HCT116 (cell line): ENCODE measurements around the gene WNT3A. TPM values are rescaled to one million over a fixed set of nuclear protein-coding genes. Genes with fewer than 3 reads are reported as not detected.

Source experiments
- ATAC-seq: fragments of 200-7000 bp; cut with Tn5 transposase; 2 replicates; pipeline ENCODE4 v1.9.1; 2020; ENCODE audit warnings: mild to moderate bottlenecking, moderate library complexity
- BruUV-seq: library from RNA; stranded (reverse); fragments of 400-500 nt; replicated peaks from 2 replicates; lab custom pipeline; 2021; lab: Mats Ljungman, UMichigan
- CTCF ChIA-PET: fragments of 300-600 bp; sonication (Branson Sonifier 250); formaldehyde crosslinking; loops from one replicate; lab custom pipeline; 2021; ENCODE audit warnings: antibody characterized with exemption; lab: Charles Lee
- POLR2A ChIA-PET: fragments of 300-600, 350-600 bp; sonication (Branson Sonifier 250); formaldehyde crosslinking; loops from one replicate; lab custom pipeline; 2021; ENCODE audit warnings: antibody characterized with exemption; lab: Charles Lee
- RAD21 ChIA-PET, 2 experiments: fragments of 300-600 bp; sonication (Branson Sonifier 250); formaldehyde crosslinking; loops; one replicate each; lab custom pipeline; 2023; ENCODE audit warnings: low total read pairs in 2 of 2; ENCODE audit not compliant: uncharacterized antibody in 2 of 2, unreplicated experiment in 2 of 2, low non-redundant PET in 1 of 2; lab: Charles Lee
- DNase-seq: peaks from one replicate; pipeline ENCODE4 v3.0.0-alpha.2; 2010; ENCODE audit warnings: low read depth, low spot score
- H2AFZ ChIP-seq: fragments of 200-600 bp; shearing (Covaris generic), sonication (generic); 2 replicates; pipeline ENCODE4 v1.6.1; 2017; ENCODE audit warnings: low read depth, mixed run types, mixed read lengths, antibody characterized with exemption, low read length; ENCODE audit not compliant: poor library complexity, severe bottlenecking
- H3K27ac ChIP-seq: 2 replicates; pipeline ENCODE4 v1.5.1; 2012; ENCODE audit warnings: low read depth, low read length
- H3K27me3 ChIP-seq: fragments of 200-600 bp; sonication (generic); 2 replicates; pipeline ENCODE4 v1.6.1; 2016; ENCODE audit warnings: mixed run types, low read length, mixed read lengths; ENCODE audit not compliant: insufficient read depth
- H3K36me3 ChIP-seq, 2 experiments: fragments of 200-500 bp in 1 of 2; fragments of 200-600 bp in 1 of 2; sonication (Bioruptor generic) in 1 of 2; sonication (generic) in 1 of 2; 2 replicates each; pipeline versions ENCODE4 v1.5.1 to v1.6.1; 2014 to 2016; ENCODE audit warnings: low read length in 2 of 2, inconsistent platforms in 1 of 2, mixed read lengths in 1 of 2, mixed run types in 1 of 2; ENCODE audit not compliant: insufficient read depth in 2 of 2, control insufficient read depth in 1 of 2
- H3K4me1 ChIP-seq, 2 experiments: fragments of 200-600 bp in 1 of 2; sonication (generic) in 1 of 2; 2 replicates each; pipeline versions ENCODE4 v1.5.1 to v1.6.1; 2012 to 2017; ENCODE audit warnings: low read length in 2 of 2, inconsistent platforms in 1 of 2, mild to moderate bottlenecking in 1 of 2, mixed read lengths in 1 of 2, mixed run types in 1 of 2, moderate library complexity in 1 of 2; ENCODE audit not compliant: insufficient read depth in 2 of 2, control insufficient read depth in 1 of 2
- H3K4me2 ChIP-seq: fragments of 200-600 bp; sonication (generic); 2 replicates; pipeline ENCODE4 v1.6.1; 2017; ENCODE audit warnings: mixed run types, low read length, mixed read lengths
- H3K4me3 ChIP-seq, 2 experiments: fragments of 200-600 bp in 1 of 2; sonication (generic) in 1 of 2; replicated peaks in 1 of 2; 2 replicates each; pipeline ENCODE4 v1.5.1; 2011 to 2016; ENCODE audit warnings: low read length in 2 of 2, control low read depth in 1 of 2, low read depth in 1 of 2, mild to moderate bottlenecking in 1 of 2, mixed read lengths in 1 of 2, mixed run types in 1 of 2
- H3K79me2 ChIP-seq: fragments of 200-600 bp; sonication (generic); 2 replicates; pipeline ENCODE4 v1.6.1; 2017; ENCODE audit warnings: mild to moderate bottlenecking, mixed run types, low read length, moderate library complexity, mixed read lengths; ENCODE audit not compliant: insufficient read depth
- H3K9ac ChIP-seq: fragments of 200-600 bp; sonication (generic); 2 replicates; pipeline ENCODE4 v1.6.1; 2016; ENCODE audit warnings: low read length, mixed read lengths
- H3K9me2 ChIP-seq: fragments of 200-600 bp; sonication (generic), shearing (Covaris generic); 2 replicates; pipeline ENCODE4 v1.6.1; 2017; ENCODE audit warnings: mixed run types, mild to moderate bottlenecking, moderate library complexity; ENCODE audit not compliant: insufficient read depth
- H3K9me3 ChIP-seq, 2 experiments: fragments of 200-500 bp in 1 of 2; fragments of 200-600 bp in 1 of 2; sonication (Bioruptor generic) in 1 of 2; sonication (generic) in 1 of 2; 2 replicates each; pipeline ENCODE4 v1.6.1; 2014 to 2017; ENCODE audit warnings: low read length in 2 of 2, mixed read lengths in 2 of 2, inconsistent platforms in 1 of 2, low read depth in 1 of 2, mild to moderate bottlenecking in 1 of 2, mixed run types in 1 of 2, moderate library complexity in 1 of 2; ENCODE audit not compliant: control insufficient read depth in 1 of 2, insufficient read depth in 1 of 2
- H4K20me1 ChIP-seq: fragments of 200-600 bp; sonication (generic), shearing (Covaris generic); 2 replicates; pipeline ENCODE4 v1.6.1; 2017; ENCODE audit warnings: mixed run types, mild to moderate bottlenecking, moderate library complexity; ENCODE audit not compliant: insufficient read depth
- ATF3 ChIP-seq: IDR thresholded peaks from 2 replicates; pipeline ENCODE4 v1.6.1; 2012
- CBX3 ChIP-seq: IDR thresholded peaks from 2 replicates; pipeline ENCODE4 v1.6.1; 2012; ENCODE audit warnings: low read depth
- CEBPB ChIP-seq: IDR thresholded peaks from 2 replicates; pipeline ENCODE4 v1.6.1; 2012; ENCODE audit warnings: low read depth
- CTCF ChIP-seq, 3 experiments: fragments of 200-600 bp in 1 of 3; sonication (generic) in 1 of 3; IDR thresholded peaks in 2 of 3; conservative IDR thresholded peaks in 1 of 3; 2 replicates each; pipeline ENCODE4 v1.5.1; 2012 to 2017; ENCODE audit warnings: low read depth in 2 of 3, low read length in 2 of 3, antibody characterized with exemption in 1 of 3, borderline replicate concordance in 1 of 3, control low read depth in 1 of 3, mild to moderate bottlenecking in 1 of 3, mixed read lengths in 1 of 3, mixed run types in 1 of 3, moderate library complexity in 1 of 3; ENCODE audit not compliant: insufficient read depth in 1 of 3
- EGR1 ChIP-seq: IDR thresholded peaks from 2 replicates; pipeline ENCODE4 v1.6.1; 2012; ENCODE audit warnings: low read depth
- ELF1 ChIP-seq: IDR thresholded peaks from 2 replicates; pipeline ENCODE4 v1.6.1; 2012; ENCODE audit warnings: low read depth, borderline replicate concordance
- EZH2 ChIP-seq: fragments of 200-600 bp; sonication (generic); IDR thresholded peaks from 2 replicates; pipeline ENCODE4 v1.6.1; 2017; ENCODE audit warnings: antibody characterized with exemption, mixed run types
- EZH2phosphoT487 ChIP-seq: fragments of 200-600 bp; IDR thresholded peaks from 2 replicates; pipeline ENCODE4 v1.6.1; 2018; ENCODE audit warnings: antibody characterized with exemption, borderline replicate concordance
- FOSL1 ChIP-seq: IDR thresholded peaks from 2 replicates; pipeline ENCODE4 v1.6.1; 2012; ENCODE audit warnings: low read depth
- JUND ChIP-seq: IDR thresholded peaks from 2 replicates; pipeline ENCODE4 v1.6.1; 2012
- POLR2A ChIP-seq: IDR thresholded peaks from 2 replicates; pipeline ENCODE4 v1.7.0; 2011; ENCODE audit warnings: borderline replicate concordance; ENCODE audit not compliant: insufficient read depth, insufficient read length; ENCODE audit errors: extremely low read depth
- POLR2AphosphoS5 ChIP-seq: IDR thresholded peaks from 2 replicates; pipeline ENCODE4 v1.6.1; 2011; ENCODE audit warnings: mild to moderate bottlenecking, low read depth, low read length, moderate library complexity
- REST ChIP-seq: IDR thresholded peaks from 2 replicates; pipeline ENCODE4 v1.6.1; 2012; ENCODE audit warnings: low read depth
- SIN3A ChIP-seq: IDR thresholded peaks from 2 replicates; pipeline ENCODE4 v1.6.1; 2012; ENCODE audit warnings: low read depth
- SP1 ChIP-seq: IDR thresholded peaks from 2 replicates; pipeline ENCODE4 v1.6.1; 2012; ENCODE audit warnings: low read depth
- SRF ChIP-seq: IDR thresholded peaks from 2 replicates; pipeline ENCODE4 v1.6.1; 2012; ENCODE audit warnings: low read depth
- TCF7L2 ChIP-seq: IDR thresholded peaks from 2 replicates; pipeline ENCODE4 v1.7.0; 2011; ENCODE audit warnings: borderline replicate concordance, inconsistent platforms; ENCODE audit not compliant: insufficient read depth, insufficient read length; ENCODE audit errors: extremely low read depth
- YY1 ChIP-seq: IDR thresholded peaks from 2 replicates; pipeline ENCODE4 v1.6.1; 2011; ENCODE audit warnings: low read length, low read depth, moderate library complexity, mild to moderate bottlenecking; ENCODE audit not compliant: insufficient replicate concordance; ENCODE audit errors: extremely low read depth
- ZFX ChIP-seq: fragments of 450-650 bp; IDR thresholded peaks from 2 replicates; pipeline ENCODE4 v1.6.1; 2017
- intact Hi-C: fragments of 100-400 bp; cut with micrococcal nuclease; formaldehyde crosslinking; loops from 2 replicates; pipeline ENCODE4 v1.10.0; 2022
- total RNA-seq: library from RNA; stranded (reverse); gene quantifications from one replicate; pipeline ENCODE4 v1.2.1, GENCODE V29; 2021; ENCODE audit not compliant: unreplicated experiment

WNT3A gene
- total RNA-seq, 1 experiment from 2014 or later: 3.7 TPM

GRCh38 chr1:228039986-228040385 is 33.2 kb downstream of the WNT3A start (continued):
- TF ChIP-seq REST (no peak), ZFX (no peak), CBX3 (no peak), JUND (no peak), FOSL1 (no peak), POLR2AphosphoS5 (no peak), EZH2phosphoT487 (no peak)
- TF ChIP-seq, all 23 proteins: peak for 0

- Histone ChIP-seq H3K4me3 (no peak overlapping the region), H2AFZ (no peak overlapping the region), H3K36me3 (no peaks in the 10 kb centered on the region), H3K9ac (no peak overlapping the region), H3K9me2 (no peaks in the 10 kb centered on the region), H3K27ac (no peak overlapping the region), H3K27me3 (0 out of 2 replicates have a peak, but pooled peaks cover 5% of the 10 kb centered on the region), H3K4me1 (no peaks in the 10 kb centered on the region), H3K4me2 (no peak overlapping the region), H3K9me3 (no peaks in the 10 kb centered on the region), H4K20me1 (no peaks in the 10 kb centered on the region), H3K79me2 (no peaks in the 10 kb centered on the region)
- DNase-seq (no peak), ATAC-seq (no peak)
- no TSS peak for BruUV-seq
- TF ChIP-seq SP1 (no peak), CTCF (IDR thresholded peaks at IDR 0.05 in 2 of 3, conservative IDR thresholded peaks at IDR 0.05 in 1 of 3; ENCODE audit: borderline replicate concordance in 1 of 3, insufficient read depth in 1 of 3, low read depth in 2 of 3, low read length in 2 of 3) (no peak), ELF1 (no peak), FOSL1 (no peak), EZH2phosphoT487 (no peak), CBX3 (no peak), ZFX (no peak), SIN3A (no peak), EGR1 (no peak), EZH2 (no peak), POLR2A (no peak), ATF3 (no peak), CEBPB (no peak), YY1 (no peak), SRF (no peak), TCF7L2 (no peak)
- intact Hi-C loops: no loop called here
- CTCF ChIA-PET: no interaction called here
- POLR2A ChIA-PET: no interaction called here
- RAD21 ChIA-PET: no interaction called here
Observed at GRCh38 chr1:228041316-228041715, 34.5 kb downstream of the WNT3A start.
